ENCODE results near the gene PRM3.
"Not testable (repeated sequence)": the region's sequence is repeated elsewhere in the genome, so short reads cannot be mapped to it uniquely, and the experiment has no call there.

The PRM3 gene

DNA sequence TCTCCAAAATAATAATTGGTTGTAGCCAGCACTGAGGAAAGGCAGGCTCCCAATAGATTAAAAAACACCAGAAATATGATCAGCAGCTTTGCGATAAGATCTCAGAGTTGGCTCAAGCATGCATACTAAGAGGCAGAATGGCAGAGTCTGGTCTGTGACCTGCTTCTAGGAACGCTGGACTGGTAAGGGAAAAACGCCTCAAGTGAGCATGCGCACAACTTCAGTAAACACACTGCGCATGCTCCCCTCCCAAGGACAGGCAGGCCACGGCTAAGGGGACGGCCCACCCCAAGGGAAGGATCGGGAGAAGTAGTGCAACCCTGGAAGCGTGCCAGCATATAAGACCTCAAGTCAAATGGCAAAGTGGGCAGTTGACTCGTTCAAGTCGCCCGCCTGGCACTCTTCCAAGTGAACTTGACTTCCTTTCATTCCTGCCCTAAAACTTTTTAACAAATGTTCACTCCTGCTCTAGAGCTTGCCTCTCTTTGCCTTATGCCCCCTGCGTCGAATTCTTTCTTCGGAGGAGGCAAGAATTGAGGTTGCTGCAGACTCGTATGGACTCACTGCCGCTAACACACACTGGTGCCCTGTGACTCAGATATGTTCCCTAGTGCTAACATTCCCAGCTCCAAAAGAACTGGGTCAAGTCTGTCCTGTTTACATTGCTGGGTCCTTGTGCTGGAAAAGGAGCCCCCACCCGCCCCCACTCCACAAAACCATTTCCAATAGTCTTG is 30.1 kb upstream of the PRM3 start:
- no peak for DNase-seq

- DNase-seq: no peak
Observed at GRCh38 chr16:11302977-11303376, 29.5 kb upstream of the PRM3 start.

- no peak for DNase-seq
Observed at GRCh38 chr16:11301645-11302501, 28.4 kb upstream of the PRM3 start.

- DNase-seq: no peak
Observed at GRCh38 chr16:11300560-11300892, 27.1 kb upstream of the PRM3 start.

DNA sequence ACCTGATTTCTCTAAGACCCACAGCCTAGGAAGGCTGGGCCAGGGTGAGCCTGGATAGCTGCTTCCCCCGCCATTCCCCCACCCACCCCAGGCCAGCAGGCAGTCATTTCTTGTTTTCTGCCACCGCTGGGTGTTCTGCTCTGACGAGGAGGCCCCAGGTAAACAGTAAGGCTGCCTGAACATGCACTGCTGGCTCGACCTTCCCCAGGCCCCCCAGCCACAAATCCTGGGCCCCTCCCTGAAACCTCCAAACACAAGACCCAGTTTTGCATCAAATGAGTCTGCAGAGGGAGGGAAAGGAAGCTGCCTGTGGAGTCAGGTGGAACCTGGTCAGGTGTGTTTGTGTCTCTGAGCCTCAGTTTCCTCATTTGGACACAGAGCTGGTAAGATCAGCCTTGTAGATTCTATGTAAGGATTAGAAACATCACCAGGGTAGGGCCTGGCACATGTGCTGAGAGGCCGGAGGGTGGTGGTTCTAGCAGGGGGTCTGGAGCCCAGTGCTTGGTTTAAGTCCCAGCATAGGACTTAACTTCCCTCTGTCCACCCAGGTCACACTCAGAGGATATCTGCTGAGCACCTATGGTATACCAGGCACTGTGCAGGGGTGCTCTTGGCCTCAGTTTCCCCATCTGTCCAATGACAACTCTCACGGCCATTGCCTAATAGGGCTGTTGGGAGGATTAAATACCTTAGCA is 26.6 kb upstream of the PRM3 start:
- no peak for DNase-seq

GRCh38 chr16:11298950-11299547 is 25.6 kb upstream of the PRM3 start:
- DNase-seq: not testable (repeated sequence)

GRCh38 chr16:11298143-11298900 is 24.9 kb upstream of the PRM3 start:
- no peak for DNase-seq

GRCh38 chr16:11297492-11298142 is 24.2 kb upstream of the PRM3 start:
- peak; percentile 48 to 71 for DNase-seq

DNA sequence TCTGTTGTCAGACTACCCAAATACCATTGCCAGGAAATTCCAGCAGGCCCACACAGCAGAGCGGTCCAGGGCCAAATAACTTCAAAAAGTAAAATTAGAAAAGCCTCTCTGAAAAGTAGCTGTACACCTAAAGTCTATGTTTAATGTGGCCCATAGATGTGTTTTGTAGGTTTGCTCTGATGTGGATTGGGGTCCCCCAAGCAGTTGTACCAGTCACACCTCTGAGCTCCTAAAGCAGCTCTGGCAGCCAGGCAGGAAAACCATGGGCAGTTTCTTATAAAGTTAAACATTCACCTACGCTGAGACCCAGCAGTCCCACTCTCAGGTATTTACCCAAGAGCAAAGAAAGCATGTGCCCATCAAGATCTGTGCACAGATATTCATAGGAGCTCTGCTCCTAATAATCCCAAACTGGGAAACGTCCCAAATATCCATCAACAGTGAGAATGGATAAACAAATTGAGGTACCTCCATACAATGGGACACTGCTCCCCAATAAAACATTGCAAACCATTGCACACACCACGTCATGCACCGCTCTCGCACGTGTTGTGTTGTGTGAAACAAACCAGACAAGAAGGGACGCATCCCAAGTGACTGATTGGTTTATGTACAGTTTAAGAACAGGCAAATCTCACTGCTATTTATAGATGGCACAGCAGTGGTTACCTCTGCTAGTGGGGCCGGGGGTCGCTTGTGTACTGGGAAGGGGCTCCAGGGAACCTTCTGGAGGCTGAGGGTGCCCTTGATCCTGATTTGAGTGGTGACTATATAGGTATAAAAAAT is 23.5 kb upstream of the PRM3 start:
- DNase-seq: no peak

GRCh38 chr16:11296351-11296705 is 22.9 kb upstream of the PRM3 start:
- DNase-seq: no peak

DNA sequence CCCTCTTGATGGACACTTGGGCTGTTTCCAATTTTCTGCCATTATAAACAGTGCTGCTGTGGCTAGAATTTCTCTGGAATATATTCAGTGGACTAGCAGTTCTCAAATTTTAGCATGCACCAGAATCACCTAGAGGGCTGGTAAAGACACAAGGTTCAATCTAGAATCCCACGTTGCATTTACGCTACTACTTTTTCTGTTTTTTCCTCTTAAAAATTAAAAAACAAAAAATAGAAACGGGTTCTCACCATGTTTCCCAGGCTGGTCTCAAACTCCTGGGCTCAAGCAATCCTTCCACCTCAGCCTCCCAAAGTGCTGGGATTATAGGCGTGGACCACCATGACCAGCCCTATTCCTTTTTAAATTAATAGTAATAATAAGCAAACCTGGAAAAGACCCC is 22.2 kb upstream of the PRM3 start:
- no peak for DNase-seq

- no peak for DNase-seq
Observed at GRCh38 chr16:11292076-11292748, 18.8 kb upstream of the PRM3 start.

DNA sequence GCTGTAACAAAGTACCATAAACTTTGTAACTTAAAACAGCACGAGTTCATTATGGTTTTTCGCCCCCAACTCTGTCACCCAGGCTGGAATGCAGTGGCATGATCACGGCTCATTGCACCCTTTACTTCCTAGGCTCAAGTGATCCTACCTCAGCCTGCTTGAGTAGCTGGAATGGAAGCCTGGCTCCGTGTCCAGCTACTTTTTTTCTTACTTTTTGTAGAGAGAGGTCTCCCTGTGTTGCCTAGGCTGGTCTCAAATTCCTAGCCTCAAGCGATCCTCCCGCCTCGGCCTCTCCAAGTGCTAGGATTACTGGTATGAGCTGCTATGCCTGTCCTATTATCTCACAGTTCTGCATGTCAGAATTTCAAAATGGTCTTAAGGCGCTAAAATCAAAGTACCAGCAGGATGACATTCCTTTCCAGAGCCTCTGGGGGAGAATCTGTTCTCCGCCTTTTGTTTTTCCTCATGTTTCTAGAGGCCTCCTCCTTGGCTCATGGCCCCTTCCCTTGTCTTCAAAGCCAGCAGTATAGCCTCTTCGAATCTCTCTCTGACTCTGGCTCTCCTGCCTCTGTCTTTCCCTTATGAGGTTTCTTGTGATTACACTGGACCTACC is 17.8 kb upstream of the PRM3 start:
- DNase-seq: no peak

GRCh38 chr16:11290102-11290893 is 16.9 kb upstream of the PRM3 start:
- no peak for DNase-seq

- not testable (repeated sequence) for DNase-seq
Observed at GRCh38 chr16:11289696-11290095, 16.3 kb upstream of the PRM3 start.

DNA sequence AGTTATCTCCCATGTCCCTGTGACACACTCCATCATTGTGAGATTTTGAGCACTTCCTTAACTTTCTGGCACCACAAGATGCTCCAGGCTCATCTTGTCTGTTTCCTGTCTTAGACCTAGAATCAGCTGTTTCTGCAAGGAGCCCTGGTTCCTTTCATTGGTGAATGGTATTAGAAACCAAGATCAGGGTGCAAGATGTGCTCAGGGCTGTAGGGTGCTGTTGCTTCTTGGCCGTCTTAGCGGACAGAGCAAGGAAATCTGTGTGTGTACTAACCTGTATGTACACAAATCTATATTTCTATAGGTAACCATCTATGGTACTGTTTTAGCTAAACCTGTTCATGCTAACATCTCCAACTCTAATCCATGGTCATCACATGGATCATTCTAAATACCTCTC is 15.8 kb upstream of the PRM3 start:
- no peak for DNase-seq

- DNase-seq: no peak
Observed at GRCh38 chr16:11285842-11286241, 12.4 kb upstream of the PRM3 start.

DNA sequence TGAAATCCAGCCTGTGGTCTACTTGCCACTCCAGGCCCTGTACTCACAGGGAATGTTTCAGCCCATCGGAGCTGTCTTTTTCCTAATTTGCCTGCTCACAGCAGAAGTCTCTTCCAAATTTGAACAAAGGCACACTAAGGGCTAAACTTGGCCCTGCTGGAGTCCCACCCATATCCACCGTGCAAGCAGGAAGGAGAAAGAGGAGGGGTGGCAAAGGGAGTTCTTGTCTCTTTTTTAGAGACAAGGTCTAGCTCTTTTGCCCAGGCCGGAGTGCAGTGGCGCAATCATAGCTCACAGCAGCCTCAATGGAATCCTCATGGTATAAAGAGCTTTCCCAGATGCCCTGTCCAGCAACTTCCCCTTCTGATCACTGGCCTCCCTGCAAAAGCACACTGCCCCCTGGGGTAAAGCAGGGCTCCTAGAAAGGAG is 10.4 kb upstream of the PRM3 start:
- no peak for DNase-seq

All from stimulated activated CD4-positive, alpha-beta T cell treated with anti-CD3 and anti-CD28 coated beads, Interleukin-4, amount 100 ng/mL, for 4 hours (primary cell).